Tongue (tissue), 2 donors: ENCODE measurements around the gene CNTNAP5. TPM values are rescaled to one million over a fixed set of nuclear protein-coding genes. Genes with fewer than 3 reads are reported as not detected.

Source experiments
- DNase-seq: peaks from one replicate; pipeline ENCODE4 v3.0.0-alpha.2; 2015
- total RNA-seq: library from RNA; depleted of rRNA; stranded (reverse); fragments of >200 nt; gene quantifications from one replicate; pipeline ENCODE4 v1.2.3, GENCODE V29; 2014

The CNTNAP5 gene
- total RNA-seq, 1 donor from 2014 or later, result 1.7 TPM

DNA sequence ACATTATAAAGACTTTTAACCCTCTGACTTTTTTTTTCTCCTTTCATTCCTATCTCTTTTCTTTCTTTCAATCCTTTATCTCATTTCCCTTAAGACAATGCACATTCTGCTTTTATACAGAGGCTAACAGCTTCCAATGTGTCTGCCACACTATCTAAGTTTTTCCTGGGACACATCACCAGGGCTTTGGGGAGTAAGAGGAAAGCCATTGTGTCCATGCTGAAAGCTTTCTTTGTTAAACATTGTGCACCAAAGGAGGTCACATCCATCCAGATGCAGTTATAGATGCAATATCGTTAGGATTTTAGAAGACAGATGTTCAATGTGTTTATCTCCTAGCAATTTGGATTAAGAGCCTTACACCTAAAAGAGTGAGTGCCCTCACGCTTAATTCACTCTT, 534.1 kb downstream of the CNTNAP5 start:
- no peak for DNase-seq

DNA sequence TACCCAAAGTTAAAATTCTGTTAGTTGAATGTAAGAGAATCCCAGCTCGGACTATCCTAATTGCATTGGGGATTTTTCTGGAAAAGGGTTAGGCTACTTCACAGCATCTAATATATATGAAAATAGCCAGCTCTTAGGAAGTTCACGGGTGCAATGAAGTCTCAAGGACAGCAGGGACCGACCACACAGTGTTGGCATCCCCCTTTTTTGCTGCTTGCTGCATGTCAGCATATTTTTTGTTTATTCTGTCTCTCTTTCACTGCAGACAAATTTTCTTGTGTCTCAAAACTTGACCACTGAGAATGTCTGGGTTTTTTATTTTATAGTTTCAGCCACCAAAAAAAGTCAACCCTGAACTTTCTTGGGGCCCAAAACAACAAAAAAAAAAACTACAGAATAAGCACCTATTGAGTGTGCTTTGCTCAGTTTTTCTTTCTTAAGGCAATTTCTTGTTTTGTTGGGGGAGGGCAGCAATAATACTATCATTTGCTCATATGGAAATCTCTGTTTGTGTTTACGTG, 535.6 kb downstream of the CNTNAP5 start:
- no peak for DNase-seq

DNA sequence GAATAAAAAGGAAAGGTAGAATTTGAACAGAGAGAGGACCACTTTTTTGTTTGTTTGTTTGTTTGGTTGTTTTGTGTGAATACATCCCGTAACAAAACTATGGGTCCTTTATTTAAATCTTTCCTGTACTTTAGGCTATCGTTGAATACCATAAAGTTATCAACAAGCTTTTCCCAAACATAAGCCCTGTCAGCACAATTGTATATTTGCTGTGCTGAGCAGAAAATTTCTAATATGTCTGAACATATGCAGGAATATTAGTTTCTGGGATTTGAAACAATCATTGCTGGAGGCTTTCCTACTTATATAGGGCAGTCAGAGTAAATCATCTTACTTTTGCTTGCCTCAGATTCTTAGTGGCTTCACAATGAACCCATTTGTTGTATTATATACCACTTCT, 536.4 kb downstream of the CNTNAP5 start:
- no peak for DNase-seq

DNA sequence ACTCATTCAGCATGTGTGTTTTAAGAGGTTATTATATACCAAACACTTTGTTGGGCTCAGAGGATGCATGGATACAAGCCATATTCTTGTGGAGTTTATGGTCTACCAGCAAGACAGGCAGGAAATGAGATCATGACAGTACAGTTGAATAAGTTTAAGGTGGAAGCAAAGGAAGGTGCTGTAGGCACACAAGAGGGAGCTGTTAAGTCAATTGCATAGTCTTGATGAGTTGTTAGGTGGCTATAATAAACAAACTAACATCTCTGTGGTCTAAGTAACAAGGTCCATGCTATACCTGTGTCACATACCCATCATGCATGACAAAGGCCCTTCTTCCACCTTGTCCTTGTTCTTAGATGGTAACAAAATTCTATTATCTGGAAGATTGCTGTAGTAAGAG, 538.3 kb downstream of the CNTNAP5 start:
- no peak for DNase-seq

DNA sequence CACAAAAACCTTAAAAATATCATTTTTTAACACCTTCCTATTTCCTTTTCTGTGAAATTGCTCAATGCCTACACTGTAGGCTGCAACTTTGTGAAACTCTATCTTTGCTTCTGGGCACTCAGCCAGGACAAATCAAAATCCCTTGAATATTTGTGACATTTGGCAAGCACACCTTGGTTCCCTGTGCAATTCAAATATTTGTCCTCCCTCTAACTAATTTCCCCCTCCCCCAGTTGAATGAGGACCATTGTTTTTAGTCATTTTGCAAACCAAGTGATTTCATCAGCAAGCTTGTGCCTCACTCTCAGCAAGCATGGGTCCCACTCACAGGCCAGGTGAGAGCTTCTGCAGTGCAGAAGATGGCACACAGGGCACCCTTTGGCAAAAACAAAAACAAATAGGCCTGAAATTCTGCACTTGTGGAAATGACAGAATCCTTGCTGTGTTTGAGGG, 541.5 kb downstream of the CNTNAP5 start:
- DNase-seq, result no peak

DNA sequence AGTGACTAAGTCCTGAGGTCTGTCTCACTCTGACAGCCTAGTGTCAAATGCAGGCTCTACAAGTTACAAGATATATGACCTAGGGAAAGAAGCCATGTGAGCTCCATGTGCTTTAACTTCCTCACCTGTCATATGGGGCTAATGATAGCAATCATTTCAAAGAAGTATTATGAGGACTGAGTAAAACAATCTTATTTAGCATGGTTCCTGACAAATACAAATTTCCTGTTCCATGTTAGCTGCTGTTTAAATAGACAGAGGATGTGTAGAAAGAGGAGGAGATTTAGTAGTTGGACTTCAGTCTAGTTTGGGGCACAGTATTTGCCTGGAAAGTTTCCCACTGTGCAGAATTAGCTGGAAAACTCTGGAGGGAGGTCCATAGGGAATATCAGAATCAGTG, 545.8 kb downstream of the CNTNAP5 start:
- DNase-seq, result no peak

DNA sequence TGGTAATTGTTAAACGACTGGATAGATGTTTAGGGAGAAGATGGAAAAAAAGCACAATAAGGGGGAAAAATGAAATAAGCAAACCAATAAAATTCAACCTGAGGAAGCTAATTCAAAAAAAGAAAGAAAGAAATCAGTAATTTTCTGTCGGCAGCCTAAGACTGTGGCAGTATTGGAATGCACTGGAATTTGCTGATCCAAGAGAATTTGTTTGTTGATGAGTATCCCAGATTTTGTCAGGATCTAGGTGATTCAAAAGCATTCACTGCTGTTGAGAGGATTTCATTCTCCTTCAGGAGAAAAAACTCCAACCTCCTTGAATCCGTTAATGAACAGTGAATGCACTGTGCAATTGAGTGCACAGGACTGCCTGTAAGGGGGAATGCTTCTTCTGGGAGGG, 546.7 kb downstream of the CNTNAP5 start:
- no peak for DNase-seq

DNA sequence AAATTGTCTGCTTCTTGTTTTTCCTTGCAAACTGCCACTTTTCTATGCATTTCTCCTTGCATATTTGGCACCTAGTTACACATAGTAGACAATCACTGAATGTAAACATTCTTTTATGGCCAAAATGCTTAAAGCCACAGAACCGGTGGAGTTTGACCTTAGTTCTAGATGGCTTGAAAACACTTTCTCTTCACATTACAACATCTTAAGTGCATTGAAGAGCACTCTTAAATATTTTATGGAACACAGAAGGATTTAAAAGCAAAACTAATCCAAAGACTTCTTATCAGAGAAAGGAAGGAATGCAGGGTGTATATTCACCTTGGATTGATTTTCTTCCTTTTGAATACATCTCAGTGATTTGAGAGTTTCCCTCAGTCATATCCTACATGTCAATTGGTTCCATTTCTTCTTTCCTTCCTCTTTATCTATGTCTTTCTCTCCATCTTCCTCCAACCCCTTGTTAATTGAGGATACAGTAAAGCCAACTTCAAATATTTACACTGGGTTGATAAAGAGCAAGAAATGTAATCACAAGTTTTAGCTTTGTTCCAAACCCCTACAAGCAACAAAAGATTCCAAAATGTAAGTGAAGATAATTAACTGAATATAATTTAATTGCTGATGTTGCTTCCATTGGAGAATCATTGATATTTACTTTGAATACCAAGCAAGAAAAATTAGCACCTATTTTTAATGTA, 548.0 kb downstream of the CNTNAP5 start:
- no peak for DNase-seq

DNA sequence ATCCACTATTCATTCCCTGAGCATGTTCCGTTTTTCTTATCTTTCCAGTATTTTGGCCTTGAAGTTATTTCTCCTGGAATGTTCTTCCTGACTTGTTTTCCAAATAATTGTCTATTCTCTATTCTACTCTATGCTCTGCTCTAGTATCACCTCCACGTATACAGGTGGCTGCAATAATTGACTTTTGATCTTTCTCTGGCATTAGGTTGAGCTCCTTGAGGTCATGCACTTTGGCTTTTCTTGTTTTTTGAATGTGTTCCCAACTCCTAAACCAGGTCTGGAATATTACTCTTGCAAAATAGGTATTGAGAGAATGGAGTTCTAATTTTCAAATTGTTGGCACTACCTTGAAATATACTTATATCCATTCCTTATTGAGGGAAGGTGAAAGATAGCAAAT, 550.4 kb downstream of the CNTNAP5 start:
- no peak for DNase-seq

DNA sequence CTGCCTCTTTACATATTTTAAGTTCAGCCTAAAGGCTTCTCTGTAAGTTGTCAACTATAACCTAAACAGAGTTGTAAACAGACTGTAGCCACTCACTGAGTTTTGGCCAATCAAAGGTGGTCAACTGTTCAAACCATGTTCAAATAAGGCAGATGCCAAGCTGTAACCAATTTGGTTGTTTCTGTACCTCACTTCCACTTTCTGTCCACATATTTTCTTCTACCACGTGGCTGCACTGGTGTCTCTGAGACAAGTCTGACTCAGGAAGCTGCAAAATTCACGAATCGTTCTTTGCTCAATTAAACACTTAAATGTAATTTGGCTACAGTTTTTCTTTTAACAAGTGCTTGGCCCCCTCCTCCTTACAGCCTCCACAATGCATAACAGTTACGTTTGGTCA, 555.2 kb downstream of the CNTNAP5 start:
- no peak for DNase-seq

DNA sequence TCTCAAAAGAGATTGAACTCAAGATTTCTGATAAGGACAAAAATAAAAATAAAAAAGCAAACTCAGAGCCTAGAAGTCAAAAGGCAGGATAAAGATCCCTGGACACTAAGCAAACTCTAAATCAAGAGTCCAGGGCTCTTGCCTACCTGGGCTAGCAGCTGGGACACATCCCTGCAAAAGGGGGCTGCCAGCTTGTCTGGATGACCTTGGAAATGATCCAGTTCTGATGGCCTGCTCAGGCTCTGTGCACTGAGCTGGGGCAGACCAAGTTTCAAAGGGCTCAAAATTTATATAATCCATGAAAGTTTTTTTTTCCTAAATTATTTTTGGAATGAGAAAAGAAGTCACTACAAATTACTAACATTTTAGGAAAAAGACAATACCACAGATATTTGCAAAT, 557.3 kb downstream of the CNTNAP5 start:
- DNase-seq, result no peak

DNA sequence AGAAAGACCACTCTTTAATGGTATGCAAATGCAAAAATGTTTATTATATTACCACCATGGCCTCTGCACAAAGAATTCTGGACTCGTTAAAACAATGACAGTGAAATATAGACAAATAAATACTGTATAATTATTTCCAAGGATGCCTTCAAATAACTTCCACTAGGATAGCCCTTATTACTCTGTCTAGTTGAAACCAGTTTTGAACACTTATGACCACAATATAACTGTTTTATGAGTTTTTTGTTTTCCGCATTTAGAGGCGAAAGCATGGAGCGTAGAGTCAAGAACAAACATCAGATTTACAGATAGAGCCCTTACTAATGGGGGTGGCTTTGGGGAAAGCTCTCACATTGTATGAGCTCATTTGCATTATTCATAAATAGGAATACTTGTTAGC, 559.5 kb downstream of the CNTNAP5 start:
- DNase-seq, result no peak

DNA sequence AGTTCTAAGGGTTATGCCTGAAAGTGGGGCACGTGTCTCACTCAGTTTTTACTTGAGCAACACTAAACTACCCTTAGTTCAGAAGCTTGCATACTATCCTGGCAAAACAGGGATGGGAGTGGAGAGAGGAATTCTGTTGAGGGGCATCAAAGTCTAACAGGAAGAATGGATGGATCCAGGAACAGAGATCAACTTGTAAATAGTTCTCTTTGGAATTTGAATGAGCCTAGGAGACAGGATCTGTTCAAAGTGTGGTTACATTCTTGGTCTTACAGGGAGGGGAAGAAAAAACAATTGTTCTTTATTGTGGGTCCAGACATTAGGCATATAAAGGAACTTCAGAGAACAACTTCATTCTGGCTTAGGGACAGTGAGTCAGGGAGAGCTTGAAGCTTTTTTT, 560.2 kb downstream of the CNTNAP5 start:
- no peak for DNase-seq

DNA sequence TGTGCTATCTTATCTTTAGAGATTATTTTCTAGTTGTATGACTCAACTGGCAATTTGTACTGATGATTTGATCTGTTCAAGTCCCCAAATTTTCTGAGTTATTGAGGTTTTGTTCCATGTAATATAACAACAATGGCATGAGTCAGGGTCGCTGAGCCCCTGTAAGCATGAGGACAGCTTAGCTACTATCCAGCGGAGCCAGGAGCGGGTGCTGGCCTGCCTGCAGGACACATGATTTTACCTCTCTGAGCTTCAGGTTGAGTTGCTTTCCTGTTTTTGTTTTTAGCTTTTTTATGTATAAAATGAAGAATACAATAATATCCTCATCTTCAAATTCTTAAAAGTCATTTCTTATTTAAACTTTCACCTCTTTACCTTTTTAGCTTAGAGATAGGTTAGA, 561.1 kb downstream of the CNTNAP5 start:
- DNase-seq, result no peak

DNA sequence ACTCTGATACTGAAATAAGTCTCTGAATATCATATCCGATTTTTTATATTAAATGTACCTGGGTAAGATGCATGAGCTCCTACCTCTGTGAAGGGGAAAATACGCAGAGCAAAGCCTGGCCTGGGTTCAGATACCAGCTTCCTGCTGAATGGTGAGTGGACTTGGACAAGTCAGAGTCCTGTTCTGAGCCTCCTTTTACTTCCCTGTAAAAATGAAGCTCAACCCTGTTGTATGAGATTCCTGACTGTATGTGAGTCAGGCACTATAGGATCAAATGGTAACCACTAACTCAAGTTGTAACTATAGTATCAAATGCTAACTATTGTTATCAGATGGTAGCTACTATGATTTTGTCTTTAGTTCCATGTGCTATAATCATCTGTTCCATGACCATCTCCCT, 561.7 kb downstream of the CNTNAP5 start:
- DNase-seq, result no peak

DNA sequence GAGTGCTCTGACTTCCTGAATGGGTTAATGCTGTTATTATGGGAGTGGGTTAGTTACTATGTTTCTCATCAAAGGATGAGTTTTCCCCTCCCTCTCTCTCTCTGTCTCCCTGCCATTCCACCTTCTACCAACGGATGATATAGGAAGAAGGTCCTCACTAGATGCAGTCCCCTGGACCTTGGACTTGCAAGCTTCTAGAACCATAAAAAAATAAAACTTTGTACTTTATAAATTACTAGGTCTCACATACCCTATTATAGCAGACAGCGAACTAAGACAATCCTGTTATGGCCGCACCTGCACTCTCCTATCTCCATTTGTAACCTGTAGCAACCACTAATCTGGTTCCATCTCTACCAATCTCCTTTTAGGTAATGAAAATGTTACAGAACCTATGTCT, 564.9 kb downstream of the CNTNAP5 start:
- no peak for DNase-seq

DNA sequence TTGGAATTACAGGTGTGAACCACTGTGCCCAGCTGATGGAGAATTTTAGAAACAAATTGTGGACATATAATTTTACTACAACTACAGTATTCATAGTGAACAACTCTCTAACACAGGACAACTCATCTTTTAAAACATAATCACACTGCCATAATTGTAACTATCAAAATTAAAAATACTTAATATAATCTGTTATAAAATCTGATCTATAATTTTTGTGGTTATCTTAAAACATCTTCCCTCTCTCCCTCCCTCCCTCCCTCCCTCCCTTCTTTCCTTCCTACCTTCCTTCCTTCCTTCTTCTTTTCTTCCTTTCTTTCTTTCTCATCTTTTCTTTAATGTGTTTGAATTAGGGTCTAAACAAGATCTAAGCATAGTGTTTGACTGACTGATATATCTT, 577.7 kb downstream of the CNTNAP5 start:
- no peak for DNase-seq

DNA sequence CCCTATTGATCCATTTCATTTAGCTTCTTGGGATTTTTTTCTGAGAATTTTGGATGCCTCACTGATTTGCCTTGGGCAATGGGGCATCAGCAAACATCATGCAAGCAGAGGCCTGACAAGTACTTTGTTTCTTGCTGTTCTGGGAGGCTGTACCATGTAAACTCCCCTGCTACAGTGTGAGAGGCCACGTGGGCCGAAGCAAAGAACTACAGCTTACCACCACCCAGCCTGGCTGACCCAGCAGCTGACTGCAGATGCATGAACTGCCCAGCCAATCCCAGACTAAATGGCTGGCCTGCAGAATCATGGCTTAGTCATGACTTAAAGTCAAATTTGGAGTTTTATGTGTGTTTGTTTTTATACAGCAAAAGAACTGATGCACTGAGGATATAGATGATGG, 579.9 kb downstream of the CNTNAP5 start:
- no peak for DNase-seq

DNA sequence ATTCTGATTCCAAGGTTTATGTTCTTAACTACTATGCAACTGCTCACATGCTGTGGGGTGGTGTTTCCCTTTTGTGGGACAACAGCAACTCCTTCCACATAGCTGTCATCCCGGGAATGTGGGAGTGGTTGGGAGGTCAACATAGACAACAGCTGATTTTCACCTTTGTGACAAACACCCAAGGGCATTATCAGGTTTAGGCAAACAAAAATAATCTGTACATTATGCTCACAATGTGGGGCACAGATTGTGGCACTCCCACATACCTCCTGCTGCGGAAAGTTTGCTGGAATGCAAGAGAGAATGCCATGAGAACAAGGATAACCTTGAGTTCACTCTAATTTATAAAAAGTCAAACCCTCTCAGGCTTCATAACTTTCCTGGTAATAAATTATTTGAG, 582.6 kb downstream of the CNTNAP5 start:
- no peak for DNase-seq

DNA sequence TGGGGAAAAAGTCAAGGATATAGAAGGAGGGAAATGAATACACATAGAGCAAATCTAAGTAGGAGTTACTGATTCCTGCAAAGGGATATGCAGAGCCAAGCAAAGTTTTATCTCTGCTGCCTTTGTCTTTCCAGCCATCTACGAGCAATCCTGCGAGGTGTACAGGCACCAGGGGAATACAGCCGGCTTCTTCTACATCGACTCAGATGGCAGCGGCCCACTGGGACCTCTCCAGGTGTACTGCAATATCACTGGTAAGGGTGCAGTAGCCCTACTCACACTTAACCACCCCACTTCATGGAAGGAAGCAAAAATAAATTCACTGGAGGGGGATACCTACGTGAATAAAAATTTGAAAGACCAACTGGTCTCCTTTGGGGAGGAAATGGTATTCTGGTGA, 584.6 kb downstream of the CNTNAP5 start:
- no peak for DNase-seq

DNA sequence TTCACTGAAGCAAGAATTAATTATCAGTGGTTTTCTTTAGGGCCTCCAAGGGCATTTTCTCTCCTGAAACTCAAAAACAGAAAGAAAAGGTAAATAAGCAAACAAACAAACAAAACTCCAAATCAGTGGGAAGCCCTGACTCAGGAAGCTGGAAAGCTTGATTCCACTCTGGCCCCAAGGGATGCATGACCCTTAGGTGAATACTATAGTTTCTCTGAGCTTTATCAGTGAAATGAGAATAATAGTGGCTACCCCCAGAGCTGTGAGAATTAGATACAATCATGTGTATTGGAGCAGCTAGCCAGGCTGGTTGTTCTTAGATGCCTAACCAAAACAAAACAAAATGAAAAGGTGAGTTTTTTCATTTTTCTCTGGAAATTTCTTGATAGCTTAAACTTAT, 585.1 kb downstream of the CNTNAP5 start:
- no peak for DNase-seq

DNA sequence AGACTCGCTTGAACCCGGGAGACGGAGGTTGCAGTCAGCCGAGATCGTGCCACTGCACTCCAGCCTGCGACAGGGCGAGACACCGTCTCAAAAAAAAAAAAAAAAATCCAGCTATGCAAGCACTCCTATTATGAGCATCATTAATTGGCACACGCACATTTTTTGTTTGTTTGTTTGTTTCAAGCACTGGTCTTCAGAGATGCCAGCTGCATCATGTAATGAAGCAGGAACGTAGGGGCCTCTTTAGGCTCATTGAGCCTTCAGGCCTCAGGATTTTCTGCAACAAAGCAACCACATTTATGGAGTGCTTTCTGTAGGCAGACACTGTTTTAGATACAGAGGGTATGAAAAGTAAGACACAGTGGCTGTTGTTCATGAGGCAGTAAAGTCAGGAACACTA, 585.8 kb downstream of the CNTNAP5 start:
- DNase-seq, result no peak

DNA sequence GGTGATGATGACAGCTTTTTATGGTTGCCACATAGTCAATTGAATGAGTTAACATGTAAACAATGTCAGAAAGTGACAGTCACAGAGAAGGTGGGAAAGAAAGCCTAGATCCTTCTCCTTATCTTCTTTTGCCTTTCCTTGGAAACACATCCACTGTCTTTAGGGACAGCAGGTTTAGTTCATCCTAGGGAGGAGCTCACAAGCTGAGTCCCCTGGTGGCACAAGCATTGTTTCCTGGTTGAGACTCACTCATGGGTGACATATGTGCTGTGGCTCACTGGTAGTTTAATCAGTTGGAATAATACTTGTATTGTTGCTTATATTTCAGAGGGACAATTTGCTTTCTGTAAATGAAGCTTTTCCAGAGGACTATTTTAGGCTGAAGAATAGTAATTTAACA, 598.5 kb downstream of the CNTNAP5 start:
- DNase-seq, result no peak

DNA sequence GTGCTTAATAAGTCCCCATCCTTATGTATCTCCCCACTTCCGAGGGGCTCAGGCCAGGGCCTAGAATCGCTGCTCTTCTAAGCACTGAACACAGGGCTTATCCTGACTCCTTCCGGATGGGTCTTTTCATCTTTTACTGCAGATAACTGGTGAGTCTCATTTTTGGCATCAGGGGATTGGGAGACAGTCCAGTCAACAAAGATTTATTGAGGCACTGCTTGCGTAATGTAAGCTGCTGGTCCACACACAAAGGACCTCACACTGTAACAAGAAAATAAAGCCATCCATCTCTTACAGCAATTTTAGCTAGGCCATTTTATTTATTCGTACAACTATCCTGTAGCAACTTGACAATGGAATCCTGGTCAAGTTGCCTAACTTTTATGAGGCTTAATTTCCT, 600.5 kb downstream of the CNTNAP5 start:
- no peak for DNase-seq

DNA sequence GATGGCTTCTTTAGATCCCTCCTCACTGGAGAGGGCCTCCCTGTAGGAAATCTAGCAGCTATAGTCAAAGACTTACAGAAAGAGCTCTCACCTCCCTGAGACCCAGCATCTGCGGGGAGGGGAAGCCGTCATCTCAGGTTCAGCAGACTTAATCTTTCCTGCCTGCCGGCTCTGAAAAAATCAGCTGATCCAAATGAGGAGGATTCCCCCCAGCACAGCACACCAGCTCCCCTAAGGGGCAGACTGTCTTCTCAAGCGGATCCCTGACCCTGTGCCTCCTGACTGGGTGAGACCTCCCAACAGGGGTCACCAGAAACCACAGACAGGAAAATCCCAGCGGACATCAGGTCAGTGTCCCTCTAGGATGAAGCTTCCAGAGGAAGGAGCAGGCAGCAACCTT, 601.9 kb downstream of the CNTNAP5 start:
- no peak for DNase-seq
